Spleen (tissue), 11 donors: ENCODE data around the gene TMA16. TPM values are rescaled to one million over a fixed set of nuclear protein-coding genes. Genes with fewer than 3 reads are reported as not detected.
A peak's percentile ranks its signal among the peaks of the same experiment; 100 is the strongest.

ENCODE experiments used
- DNase-seq: peaks from one replicate; pipeline ENCODE4 v3.0.0-alpha.2; 2020
- H3K27ac ChIP-seq, 8 donors: fragments of 200-600 bp; sonication (generic) in 7 of 8; 1 replicate in 4 of 8; 2 replicates in 4 of 8; pipeline versions ENCODE4 v1.5.0 to v1.8.0; 2016 to 2021; ENCODE audit warnings: inconsistent platforms in 4 of 8, mild to moderate bottlenecking in 4 of 8, moderate library complexity in 1 of 8
- H3K27me3 ChIP-seq, 7 donors: fragments of 200-600 bp; sonication (generic) in 6 of 7; replicated peaks in 1 of 7; 1 replicate in 4 of 7; 2 replicates in 3 of 7; pipeline versions ENCODE4 v1.5.0 to v1.8.0; 2016 to 2021; ENCODE audit warnings: inconsistent platforms in 3 of 7, mild to moderate bottlenecking in 1 of 7
- H3K36me3 ChIP-seq, 6 donors: fragments of 200-600 bp; sonication (generic) in 5 of 6; 1 replicate in 4 of 6; 2 replicates in 2 of 6; pipeline versions ENCODE4 v1.5.0 to v1.8.0; 2016 to 2021; ENCODE audit warnings: inconsistent platforms in 2 of 6
- H3K4me1 ChIP-seq, 6 donors: fragments of 200-600 bp; sonication (generic) in 5 of 6; 1 replicate in 3 of 6; 2 replicates in 3 of 6; pipeline versions ENCODE4 v1.5.0 to v1.8.0; 2016 to 2021; ENCODE audit warnings: inconsistent platforms in 3 of 6
- H3K4me3 ChIP-seq, 8 donors: fragments of 200-600 bp; sonication (generic) in 7 of 8; 1 replicate in 4 of 8; 2 replicates in 4 of 8; pipeline versions ENCODE4 v1.5.0 to v1.8.0; 2016 to 2021; ENCODE audit warnings: inconsistent platforms in 4 of 8, mild to moderate bottlenecking in 4 of 8, moderate library complexity in 2 of 8
- H3K9me3 ChIP-seq, 8 donors: fragments of 200-600 bp; sonication (generic) in 7 of 8; 1 replicate in 4 of 8; 2 replicates in 4 of 8; pipeline versions ENCODE4 v1.5.0 to v1.8.0; 2016 to 2021; ENCODE audit warnings: inconsistent platforms in 4 of 8
- POLR2A ChIP-seq, 3 donors: fragments of 450-650 bp; IDR thresholded peaks; one replicate each; pipeline ENCODE4 v1.5.1; 2017; ENCODE audit warnings: antibody characterized with exemption in 3 of 3, mild to moderate bottlenecking in 1 of 3
- POLR2AphosphoS5 ChIP-seq, 3 donors: sonication (generic); formaldehyde crosslinking; IDR thresholded peaks; one replicate each; pipeline ENCODE4 v1.5.1; 2017; ENCODE audit warnings: antibody characterized with exemption in 3 of 3
- WGBS, 5 donors: extraction: QIAGEN DNeasy Blood & Tissue Kit in 3 of 5; methylation state at CpG; one replicate each; pipeline versions ENCODE4 v1.1.5 to v1.1.7; 2013 to 2018; 5-methylcytosine and 5-hydroxymethylcytosine counted together
- intact Hi-C: fragments of 100-400 bp; cut with DNase I; formaldehyde crosslinking; loops from one replicate; pipeline ENCODE4 v1.15.0; 2023; ENCODE audit warnings: low total_unique reads
- polyA plus RNA-seq, 3 donors: library from polyadenylated mRNA; stranded (reverse); fragments of 200-250 nt; gene quantifications; one replicate each; pipeline ENCODE4 v1.2.1, GENCODE V29; 2013
- total RNA-seq, 7 donors: library from RNA; depleted of rRNA in 3 of 7; stranded (reverse); fragments of >200 nt in 3 of 7; fragmentation: NEBNext Ultra II Directional in 4 of 7; extraction: Animal tissue kit (Norgen Biotek cat#: 25700) in 4 of 7; gene quantifications; one replicate each; pipeline versions ENCODE4 v1.1.0 to v1.2.1, GENCODE V29; 2016 to 2021
- TF ChIP-seq, protein P1 (sequence below), 11 experiments: fragments of 200-600 bp in 7 of 11; fragments of 450-650 bp in 4 of 11; sonication (generic) in 4 of 11; IDR thresholded peaks in 8 of 11; conservative IDR thresholded peaks in 3 of 11; 1 replicate in 7 of 11; 2 replicates in 4 of 11; pipeline versions ENCODE4 v1.4.0 to v1.8.0; 2016 to 2021; ENCODE audit warnings: antibody characterized with exemption in 11 of 11, inconsistent platforms in 4 of 11, mild to moderate bottlenecking in 1 of 11
- donor health status: healthy with polysubstance abuse.
- donor health status: DM: no; HTN: no; CAD: no; lungs with moderate emphysema.
- donor health status: DM: no; HTN: no; CAD: no.
- donor health status: Bipolar disorder and iron deficiency.
- donor health status: healthy.
- donor health status: DM: no; HTN: no; CAD: no.
- donor health status: DM: yes; HTN: yes; CAD: no.

Gene TMA16
- total and polyA plus RNA-seq, 10 donors: 15.6 to 39.0 (median 29.1) TPM

DNA sequence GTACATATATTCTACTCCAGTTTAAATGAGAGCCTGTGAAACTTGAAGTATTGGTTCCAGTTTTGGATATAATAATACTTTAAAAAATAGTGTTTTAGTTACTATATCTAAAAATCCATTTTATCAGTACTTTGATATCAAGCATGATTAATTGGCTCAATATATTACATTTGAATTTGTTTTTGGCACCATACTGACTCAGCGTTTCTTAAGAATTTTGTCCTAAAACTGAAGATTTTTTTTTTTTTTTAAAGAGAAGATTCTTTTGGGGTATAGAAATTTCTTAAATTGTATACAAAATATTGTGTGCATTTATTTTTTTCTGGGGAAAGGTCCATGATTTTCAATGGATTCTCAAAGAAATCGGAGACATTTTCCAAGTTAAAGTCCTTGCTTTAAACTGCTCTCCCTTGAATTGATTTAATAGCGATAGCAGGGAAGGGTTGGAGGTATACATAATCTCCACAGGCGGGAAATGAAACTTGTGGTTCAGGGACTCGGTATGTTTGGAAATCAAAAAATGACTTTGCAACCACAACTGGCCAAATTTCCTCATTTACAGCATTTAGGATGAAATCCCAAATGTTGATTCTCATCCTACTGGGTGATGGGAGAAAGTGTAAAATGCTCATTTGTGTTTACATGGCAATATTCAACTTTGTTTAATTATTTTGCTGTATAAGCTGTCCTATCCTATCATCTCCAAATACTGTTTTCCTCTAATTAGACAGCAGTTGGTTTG, 62.3 kb downstream of the TMA16 start:
- peaks cover 0 to 55% (median 0%) of the 10 kb centered on the region in 6 donors for H3K36me3 ChIP-seq
- H3K4me1 ChIP-seq: peaks cover 25 to 82% (median 55%) of the 10 kb centered on the region in 6 donors
- intact Hi-C loops: no loop called here
- H3K27me3 ChIP-seq: no peaks in the 10 kb centered on the region
- TF ChIP-seq POLR2A (IDR thresholded peaks at IDR 0.05): no peak
- TF ChIP-seq, protein P1, sequence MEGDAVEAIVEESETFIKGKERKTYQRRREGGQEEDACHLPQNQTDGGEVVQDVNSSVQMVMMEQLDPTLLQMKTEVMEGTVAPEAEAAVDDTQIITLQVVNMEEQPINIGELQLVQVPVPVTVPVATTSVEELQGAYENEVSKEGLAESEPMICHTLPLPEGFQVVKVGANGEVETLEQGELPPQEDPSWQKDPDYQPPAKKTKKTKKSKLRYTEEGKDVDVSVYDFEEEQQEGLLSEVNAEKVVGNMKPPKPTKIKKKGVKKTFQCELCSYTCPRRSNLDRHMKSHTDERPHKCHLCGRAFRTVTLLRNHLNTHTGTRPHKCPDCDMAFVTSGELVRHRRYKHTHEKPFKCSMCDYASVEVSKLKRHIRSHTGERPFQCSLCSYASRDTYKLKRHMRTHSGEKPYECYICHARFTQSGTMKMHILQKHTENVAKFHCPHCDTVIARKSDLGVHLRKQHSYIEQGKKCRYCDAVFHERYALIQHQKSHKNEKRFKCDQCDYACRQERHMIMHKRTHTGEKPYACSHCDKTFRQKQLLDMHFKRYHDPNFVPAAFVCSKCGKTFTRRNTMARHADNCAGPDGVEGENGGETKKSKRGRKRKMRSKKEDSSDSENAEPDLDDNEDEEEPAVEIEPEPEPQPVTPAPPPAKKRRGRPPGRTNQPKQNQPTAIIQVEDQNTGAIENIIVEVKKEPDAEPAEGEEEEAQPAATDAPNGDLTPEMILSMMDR (IDR thresholded peaks at IDR 0.05 in 8 of 11, conservative IDR thresholded peaks at IDR 0.05 in 3 of 11): no peak
- TF ChIP-seq POLR2AphosphoS5 (IDR thresholded peaks at IDR 0.05): no peak
- H3K4me3 ChIP-seq: no peak overlapping the region
- no peak for DNase-seq
- peak overlapping the region in 7 of 8 donors; percentile 7 to 89 (median 84) for H3K27ac ChIP-seq
- WGBS, 5 donors: 46 to 62% (median 52%) methylated on average over 5 of the region's 5 CpGs
- H3K9me3 ChIP-seq: peaks cover 0 to 19% (median 12%) of the 10 kb centered on the region in 8 donors

DNA sequence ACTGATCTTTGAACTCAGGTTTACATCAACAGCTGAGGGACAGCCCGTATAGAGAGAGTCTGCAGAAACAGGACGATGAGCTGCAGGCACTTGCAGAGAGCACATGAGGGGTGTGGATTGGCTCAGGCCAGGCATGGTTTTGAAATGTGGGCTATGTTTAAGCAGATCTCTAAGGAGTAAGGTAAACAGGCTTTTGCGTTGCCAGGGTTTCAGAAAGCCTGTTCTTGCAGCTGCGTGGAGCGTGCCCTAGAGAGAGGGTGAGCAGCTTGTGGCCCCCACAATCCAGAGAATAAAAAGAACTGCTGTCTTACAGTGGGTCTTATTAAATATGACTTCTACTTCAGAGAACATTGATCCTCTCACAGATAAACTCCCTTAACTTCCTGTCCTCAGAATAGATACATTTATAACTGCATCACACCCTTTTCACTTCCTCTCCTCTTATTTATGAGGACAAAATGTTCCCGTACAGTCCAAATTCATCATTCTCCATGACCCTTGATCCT, 64.1 kb downstream of the TMA16 start:
- intact Hi-C loops: no loop called here
- peak overlapping the region; percentile 39 to 89 (median 78) for H3K27ac ChIP-seq
- 5 to 10% (median 6%) methylated on average over 6 of the region's 6 CpGs for WGBS, 5 donors

DNA sequence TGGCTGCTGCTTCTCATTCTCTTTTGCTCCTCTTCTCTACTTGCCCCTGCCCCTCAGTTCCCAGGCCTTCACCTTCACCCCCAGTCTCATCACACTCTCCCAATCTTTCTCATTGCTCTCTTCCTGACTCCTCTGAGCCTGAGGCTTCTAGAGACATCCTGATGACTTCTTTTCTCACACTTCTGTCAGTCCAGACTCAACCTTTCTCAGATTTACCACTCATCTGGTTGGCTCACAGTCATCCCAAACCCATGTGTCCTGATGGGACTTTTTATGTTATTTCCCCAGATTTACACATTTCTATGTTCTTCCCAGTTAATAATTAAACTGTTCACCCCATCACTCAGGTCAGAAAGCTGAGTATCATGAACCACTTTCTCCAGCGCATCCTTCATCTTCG, 68.0 kb downstream of the TMA16 start:
- Histone ChIP-seq H3K36me3 (peaks cover 0 to 61% (median 0%) of the 10 kb centered on the region in 6 donors), H3K9me3 (peaks cover 0 to 29% (median 14%) of the 10 kb centered on the region in 8 donors), H3K4me3 (no peak overlapping the region), H3K27ac (peak overlapping the region in 4 of 8 donors; percentile 9 to 54 (median 38)), H3K27me3 (no peaks in the 10 kb centered on the region), H3K4me1 (peaks cover 12 to 51% (median 23%) of the 10 kb centered on the region in 6 donors)
- TF ChIP-seq POLR2AphosphoS5 (IDR thresholded peaks at IDR 0.05) (no peak), POLR2A (IDR thresholded peaks at IDR 0.05) (no peak)
- TF ChIP-seq, protein P1 (IDR thresholded peaks at IDR 0.05 in 8 of 11, conservative IDR thresholded peaks at IDR 0.05 in 3 of 11): no peak
- intact Hi-C loops: no loop called here
- 84 to 98% (median 95%) methylated on average over 2 of the region's 2 CpGs for whole genome bisulfite sequencing, 5 donors
- DNase-seq: no peak

More for the DNA sequence above, 64.1 kb downstream of the TMA16 start:
- peak in 2 of 3 donors; percentile 65 to 92 for TF ChIP-seq POLR2AphosphoS5 (IDR thresholded peaks at IDR 0.05)
- TF ChIP-seq, protein P1 (IDR thresholded peaks at IDR 0.05 in 8 of 11, conservative IDR thresholded peaks at IDR 0.05 in 3 of 11): no peak
- peak in 1 of 3 donors; percentile 75 for TF ChIP-seq POLR2A (IDR thresholded peaks at IDR 0.05)
- H3K4me3 ChIP-seq: peak overlapping the region in 3 of 8 donors; percentile 2 to 42 (median 6)
- peaks cover 0 to 55% (median 0%) of the 10 kb centered on the region in 6 donors for H3K36me3 ChIP-seq
- H3K9me3 ChIP-seq: peaks cover 0 to 26% (median 14%) of the 10 kb centered on the region in 8 donors
- no peaks in the 10 kb centered on the region for H3K27me3 ChIP-seq
- peaks cover 25 to 68% (median 54%) of the 10 kb centered on the region in 6 donors for H3K4me1 ChIP-seq
- peak; percentile 82 for DNase-seq

DNA sequence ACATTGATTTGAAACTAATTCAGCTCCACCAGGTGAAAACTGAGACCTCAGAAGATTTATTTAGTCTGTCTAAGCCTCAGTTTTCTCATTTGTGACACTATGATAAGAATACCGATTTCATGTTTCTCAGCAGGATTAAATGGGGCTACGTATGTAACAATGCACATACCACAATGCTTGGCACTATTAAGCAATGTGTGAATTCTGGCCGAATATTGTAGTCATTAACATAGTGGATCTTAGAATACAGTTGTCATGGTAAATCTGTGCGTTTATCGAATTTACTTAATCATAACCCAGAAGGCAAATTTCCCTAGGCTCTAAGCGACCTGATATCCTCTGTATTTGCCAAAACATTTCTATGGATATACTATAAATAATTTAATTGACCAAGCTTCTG, 69.1 kb downstream of the TMA16 start:
- Histone ChIP-seq H3K36me3 (peaks cover 0 to 67% (median 0%) of the 10 kb centered on the region in 6 donors), H3K4me1 (peaks cover 1 to 50% (median 12%) of the 10 kb centered on the region in 6 donors), H3K27me3 (no peaks in the 10 kb centered on the region), H3K4me3 (no peak overlapping the region), H3K9me3 (peaks cover 0 to 40% (median 14%) of the 10 kb centered on the region in 8 donors), H3K27ac (peak overlapping the region in 2 of 8 donors; percentile 9 to 47)
- intact Hi-C loops: no loop called here
- TF ChIP-seq POLR2A (IDR thresholded peaks at IDR 0.05): no peak
- TF ChIP-seq POLR2AphosphoS5 (IDR thresholded peaks at IDR 0.05): no peak
- TF ChIP-seq, protein P1 (IDR thresholded peaks at IDR 0.05 in 8 of 11, conservative IDR thresholded peaks at IDR 0.05 in 3 of 11): no peak
- no peak for DNase-seq
- WGBS, 5 donors: 89 to 97% (median 93%) methylated on average over 6 of the region's 6 CpGs
